GM21825 (cell line): ENCODE data around the gene CIAO2B.
A peak's percentile ranks its signal among the peaks of the same experiment; 100 is the strongest.
"Not testable (repeated sequence)": the region's sequence is repeated elsewhere in the genome, so short reads cannot be mapped to it uniquely, and the experiment has no call there.

Experiments used
- ATAC-seq: cut with Tn5 transposase; IDR thresholded peaks from one replicate; pipeline ENCODE4 v1.9.1; 2021; ENCODE audit warnings: mild to moderate bottlenecking, moderate library complexity; ENCODE audit not compliant: unreplicated experiment

Gene CIAO2B

GRCh38 chr16:66905633-66906539, 28.3 kb downstream of the CIAO2B start:
- ATAC-seq = no peak

- ATAC-seq = no peak
Observed at GRCh38 chr16:66904846-66905632, 29.2 kb downstream of the CIAO2B start.

DNA sequence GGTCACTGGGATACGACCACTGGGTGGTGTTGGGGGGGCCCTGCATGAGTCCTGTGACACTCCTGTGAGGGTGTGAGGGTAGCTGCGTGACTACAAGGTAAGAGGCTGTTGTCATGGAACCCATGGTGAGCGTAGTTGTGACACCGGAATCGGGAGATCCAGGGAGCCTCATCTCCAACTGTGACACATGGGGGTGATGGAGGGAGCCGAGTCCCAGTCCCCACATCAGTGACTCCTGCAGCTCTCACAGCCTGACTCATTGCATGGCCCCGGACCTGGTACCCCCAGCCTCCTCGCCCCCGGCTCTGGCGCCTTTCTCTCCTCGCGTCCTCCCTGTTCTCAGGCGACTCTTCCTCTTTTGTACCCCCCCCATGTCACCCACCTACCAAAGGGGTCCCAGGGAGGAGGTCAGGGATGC, 29.8 kb downstream of the CIAO2B start:
- ATAC-seq = no peak

- no peak for ATAC-seq
Observed at GRCh38 chr16:66903544-66904427, 30.4 kb downstream of the CIAO2B start.

GRCh38 chr16:66902648-66903543, 31.3 kb downstream of the CIAO2B start:
- no peak for ATAC-seq

DNA sequence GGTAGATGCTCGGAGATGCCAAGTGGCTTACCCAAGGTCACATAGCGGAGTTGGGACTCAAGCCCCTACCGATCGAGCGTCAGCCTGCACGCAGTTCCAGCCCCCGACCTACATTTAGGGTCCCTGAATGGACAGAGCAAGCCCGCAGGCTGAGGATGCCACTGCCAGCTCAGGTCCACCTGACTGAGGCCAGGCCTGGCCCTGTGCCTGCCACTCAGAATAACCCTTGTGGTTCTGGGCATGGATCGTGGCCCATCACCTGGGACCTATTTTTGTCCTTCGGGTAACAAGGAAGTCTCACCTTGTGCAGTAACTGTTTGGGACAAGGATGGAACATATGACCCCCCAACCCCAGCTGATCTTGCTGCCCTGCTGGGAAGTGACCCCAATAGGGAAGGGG, 32.6 kb downstream of the CIAO2B start:
- no peak for ATAC-seq

GRCh38 chr16:66900721-66901441, 33.3 kb downstream of the CIAO2B start:
- ATAC-seq = no peak

DNA sequence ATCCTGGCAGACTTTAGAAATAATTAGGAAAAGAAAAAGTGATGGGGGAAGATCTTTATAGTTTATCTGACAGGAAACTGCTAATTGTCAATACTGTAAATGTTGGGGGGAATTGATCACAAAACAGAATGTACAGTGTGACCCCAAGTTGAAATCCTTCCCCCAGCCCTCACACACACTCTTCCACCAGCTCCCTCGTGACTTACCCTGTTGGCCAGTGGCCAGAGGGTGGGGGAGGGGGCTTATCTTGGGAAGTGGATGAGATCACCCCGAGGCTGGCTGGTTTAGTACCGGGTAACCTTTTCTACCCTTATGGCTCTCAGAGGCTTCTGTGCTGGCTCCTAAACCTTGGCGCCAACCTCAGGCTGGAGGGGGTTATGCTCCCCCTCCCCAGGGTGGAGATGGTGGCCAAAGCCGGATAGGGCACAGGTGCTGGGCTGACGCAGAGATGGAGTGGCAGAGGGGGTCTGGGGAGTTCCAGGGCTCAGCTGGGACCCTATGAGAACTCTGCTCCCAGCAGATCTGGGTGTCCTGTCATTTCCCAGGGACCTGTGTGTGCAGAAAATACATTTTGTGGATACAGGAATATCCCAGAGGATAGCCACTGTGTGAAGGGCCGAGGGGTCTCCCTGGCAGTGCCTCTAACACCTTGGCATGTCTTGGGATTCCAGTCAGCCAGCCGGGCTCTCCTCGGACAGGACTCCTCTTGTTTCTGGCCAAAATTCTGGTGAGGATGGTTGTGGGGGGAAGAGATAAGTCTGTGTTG, 34.1 kb downstream of the CIAO2B start:
- no peak for ATAC-seq

- no peak for ATAC-seq
Observed at GRCh38 chr16:66899310-66899944, 34.8 kb downstream of the CIAO2B start.

GRCh38 chr16:66898933-66899309, 35.3 kb downstream of the CIAO2B start:
- no peak for ATAC-seq

DNA sequence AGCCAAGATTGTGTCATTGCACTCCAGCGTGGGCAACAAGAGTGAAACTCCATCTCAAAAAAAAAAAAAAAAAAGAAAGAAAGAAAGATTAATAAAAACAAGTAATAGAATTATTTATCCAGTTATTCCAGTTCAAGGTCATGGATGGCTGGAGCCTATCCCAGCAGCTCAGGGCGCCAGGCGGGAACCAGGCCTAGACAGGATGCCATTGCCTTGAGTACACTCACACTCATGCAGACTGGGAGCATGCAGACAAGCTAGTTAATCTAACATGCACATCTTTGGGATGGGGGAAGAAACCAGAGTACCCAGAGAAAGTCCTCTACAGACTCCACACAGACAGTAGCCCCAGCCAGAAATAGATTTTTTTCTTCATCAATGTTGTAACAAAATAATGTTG, 36.0 kb downstream of the CIAO2B start:
- no peak for ATAC-seq

- not testable (repeated sequence) for ATAC-seq
Observed at GRCh38 chr16:66896682-66897081, 37.5 kb downstream of the CIAO2B start.

DNA sequence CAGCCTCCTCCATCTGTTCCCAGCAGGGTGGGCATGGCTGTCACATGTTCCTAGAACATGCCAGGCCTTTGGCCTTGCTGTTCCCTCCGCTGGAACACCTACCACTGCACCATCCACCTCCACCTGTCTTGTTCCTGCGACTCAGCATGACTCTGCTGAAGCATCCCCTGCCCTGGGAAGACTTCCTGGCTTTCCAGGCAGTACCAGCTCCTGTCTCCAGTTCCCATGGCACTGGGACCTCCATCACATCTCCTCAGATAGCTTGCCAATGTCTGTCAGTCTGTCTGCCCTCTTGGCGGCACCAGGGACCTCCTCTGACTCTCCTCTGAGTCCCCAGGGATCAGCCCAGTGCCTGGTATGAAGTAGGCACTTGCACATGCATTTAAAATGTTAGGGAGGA, 38.2 kb downstream of the CIAO2B start:
- no peak for ATAC-seq

DNA sequence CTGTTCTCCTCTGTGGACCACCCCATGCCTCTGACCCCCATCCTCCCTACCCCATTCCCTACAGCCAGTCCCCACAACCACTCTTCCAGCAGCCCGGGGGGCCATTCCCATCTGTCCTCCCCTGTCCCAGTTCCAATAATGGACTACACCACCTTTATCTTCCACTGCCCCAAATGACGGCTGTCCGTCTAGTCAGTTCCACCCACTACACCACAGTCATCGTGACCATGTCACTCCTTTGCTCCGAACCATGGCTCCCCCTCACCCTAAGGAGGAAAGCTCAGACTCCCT, 38.6 kb downstream of the CIAO2B start:
- ATAC-seq = no peak

DNA sequence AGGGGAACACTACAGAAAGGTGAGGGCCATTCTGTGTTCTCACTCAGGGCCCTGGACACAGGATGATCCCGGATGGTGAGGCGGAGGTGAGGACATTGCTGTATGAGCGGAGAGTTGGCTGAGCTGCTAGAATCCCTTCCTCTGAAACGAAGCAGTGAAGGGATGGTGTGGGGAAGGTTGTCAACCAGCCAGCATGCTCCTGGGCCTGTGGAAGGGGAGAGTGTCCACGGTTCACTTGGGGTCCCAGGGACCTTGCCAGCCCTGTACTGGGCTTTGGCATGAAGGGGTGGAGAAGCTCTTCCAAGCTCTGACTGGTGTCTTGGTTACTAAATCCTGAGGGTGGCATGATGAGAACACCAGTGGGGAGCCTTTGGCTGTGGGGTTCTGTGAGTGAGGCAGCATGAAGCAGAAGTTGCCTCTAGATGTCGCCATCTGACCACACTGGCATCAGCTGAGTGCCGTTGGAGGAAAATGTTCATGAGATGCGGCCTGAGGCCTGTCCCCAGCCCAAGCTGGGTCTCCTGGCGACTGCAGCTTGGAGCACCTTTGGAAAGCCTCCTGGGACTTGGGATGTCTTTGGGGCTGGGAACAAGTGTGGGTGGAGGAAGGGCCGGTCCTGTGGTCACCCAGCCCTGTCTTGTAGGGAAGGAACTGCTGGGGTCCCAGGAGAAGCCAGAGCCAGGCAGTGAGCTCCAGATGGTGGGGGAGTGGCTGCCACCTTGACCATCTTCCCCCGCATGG, 39.1 kb downstream of the CIAO2B start:
- peak; percentile 55 for ATAC-seq

GRCh38 chr16:66894055-66894454, 40.1 kb downstream of the CIAO2B start:
- no peak for ATAC-seq

DNA sequence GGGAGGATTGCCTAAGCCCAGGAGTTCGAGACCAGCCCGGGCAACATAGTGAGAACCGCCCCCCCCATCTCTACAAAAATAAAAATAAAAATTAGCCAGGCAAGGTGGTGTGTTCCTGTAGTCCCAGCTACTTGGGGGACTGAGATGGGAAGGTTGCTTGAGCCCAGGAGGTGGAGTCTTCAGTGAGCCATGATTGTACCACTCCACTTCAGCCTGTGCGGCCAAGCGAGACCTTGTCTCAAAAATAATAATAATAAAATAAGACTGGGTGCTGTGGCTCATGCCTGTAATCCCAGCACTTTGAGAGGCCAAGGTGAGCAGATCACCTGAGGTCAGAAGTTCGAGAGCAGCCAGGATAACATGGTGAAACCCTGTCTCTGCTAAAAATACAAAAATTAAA, 42.4 kb downstream of the CIAO2B start:
- ATAC-seq = no peak

- ATAC-seq = no peak
Observed at GRCh38 chr16:66891360-66891759, 42.8 kb downstream of the CIAO2B start.
